K562 (cell line): ENCODE measurements around the gene AIPL1. TPM values are rescaled to one million over a fixed set of nuclear protein-coding genes. Genes with fewer than 3 reads are reported as not detected.

Source experiments
- ATAC-seq: fragments of 200-7000 bp; cut with Tn5 transposase; 3 replicates; pipeline ENCODE4 v1.9.1; 2020; ENCODE audit warnings: moderate library complexity
- BruUV-seq: library from RNA; stranded (reverse); fragments of 400-500 nt; replicated peaks from 2 replicates; lab custom pipeline; 2021; lab: Mats Ljungman, UMichigan
- CTCF ChIA-PET: fragments of 300-600 bp; formaldehyde crosslinking; extraction: SDS; loops from one replicate; lab custom pipeline; 2021; ENCODE audit warnings: low intra/inter-chr PET ratio; lab: Yijun Ruan, JAX
- POLR2A ChIA-PET: fragments of 300-600, 350-650 bp; sonication (Branson Sonifier 250); formaldehyde crosslinking; extraction: SDS; loops from one replicate; lab custom pipeline; 2021; ENCODE audit warnings: antibody characterized with exemption, inconsistent platforms; lab: Yijun Ruan, JAX
- DNase-seq, 4 experiments: peaks; one replicate each; pipeline versions ENCODE4 v3.0.0 to v3.0.0-alpha.2; 2011 to 2018; ENCODE audit warnings: low spot score in 3 of 4, mixed read lengths in 3 of 4; ENCODE audit errors: extremely low read depth in 1 of 4
- FAIRE-seq: peaks from 2 replicates; lab custom pipeline; 2011; peaks lifted over from hg19 to GRCh38; lab: Jason Lieb, UNC
- H2AFZ ChIP-seq: 2 replicates; pipeline ENCODE4 v1.6.0; 2011; ENCODE audit warnings: low read depth, low read length, control low read depth, inconsistent platforms
- H3K27ac ChIP-seq: fragments of 200-600 bp; 3 replicates; pipeline ENCODE4 v1.8.0; 2011; ENCODE audit warnings: low read depth, mild to moderate bottlenecking, control low read depth, inconsistent platforms, low read length, moderate library complexity, mixed read lengths; ENCODE audit errors: extremely low read depth
- H3K27me3 ChIP-seq, 2 experiments: fragments of 300-600 bp in 1 of 2; 2 replicates in 1 of 2; 3 replicates in 1 of 2; pipeline versions ENCODE4 v1.6.0 to v1.8.0; 2011; ENCODE audit warnings: inconsistent platforms in 2 of 2, low read length in 2 of 2, mild to moderate bottlenecking in 1 of 2, mixed read lengths in 1 of 2, moderate library complexity in 1 of 2; ENCODE audit not compliant: control insufficient read depth in 2 of 2, insufficient read depth in 2 of 2
- H3K36me3 ChIP-seq: fragments of 300-600 bp; 3 replicates; pipeline ENCODE4 v1.8.0; 2011; ENCODE audit warnings: mild to moderate bottlenecking, low read length, inconsistent platforms; ENCODE audit not compliant: control insufficient read depth, insufficient read depth
- H3K4me1 ChIP-seq, 2 experiments: fragments of 200-600 bp in 1 of 2; replicated peaks in 1 of 2; 2 replicates in 1 of 2; 3 replicates in 1 of 2; pipeline versions ENCODE4 v1.5.1 to v1.8.0; 2011; ENCODE audit warnings: inconsistent platforms in 2 of 2, low read length in 2 of 2, mild to moderate bottlenecking in 1 of 2, mixed read lengths in 1 of 2, moderate library complexity in 1 of 2; ENCODE audit not compliant: control insufficient read depth in 2 of 2, insufficient read depth in 2 of 2
- H3K4me2 ChIP-seq: 2 replicates; pipeline ENCODE4 v1.6.1; 2011; ENCODE audit warnings: low read length, control low read depth, inconsistent platforms, mixed read lengths; ENCODE audit not compliant: insufficient read depth
- H3K4me3 ChIP-seq: fragments of 200-600 bp; sonication (generic), shearing (Covaris generic); 2 replicates; pipeline ENCODE4 v1.5.1; 2016; ENCODE audit warnings: control low read depth, inconsistent platforms
- H3K79me2 ChIP-seq: fragments of 200-600 bp; 3 replicates; pipeline ENCODE4 v1.8.0; 2011; ENCODE audit warnings: low read length, inconsistent platforms; ENCODE audit not compliant: control insufficient read depth, insufficient read depth
- H3K9ac ChIP-seq, 2 experiments: 2 replicates each; pipeline versions ENCODE4 v1.6.0 to v1.6.1; 2011; ENCODE audit warnings: low read depth in 2 of 2, low read length in 2 of 2, control low read depth in 1 of 2, inconsistent platforms in 1 of 2, mild to moderate bottlenecking in 1 of 2, mixed read lengths in 1 of 2; ENCODE audit not compliant: insufficient read depth in 1 of 2
- H3K9me1 ChIP-seq: one replicate; pipeline ENCODE4 v1.6.0; 2011; ENCODE audit warnings: inconsistent platforms, mild to moderate bottlenecking, low read length, moderate library complexity; ENCODE audit not compliant: control insufficient read depth, insufficient read depth
- H3K9me3 ChIP-seq: replicated peaks from 2 replicates; pipeline ENCODE4 v1.5.1; 2011; ENCODE audit warnings: low read depth, low read length, inconsistent platforms; ENCODE audit not compliant: control insufficient read depth, insufficient read depth
- H4K20me1 ChIP-seq: replicated peaks from 2 replicates; pipeline ENCODE4 v1.6.1; 2011; ENCODE audit warnings: low read length, inconsistent platforms, mixed read lengths; ENCODE audit not compliant: control insufficient read depth, insufficient read depth
- CTCFL ChIP-seq: IDR thresholded peaks from 2 replicates; pipeline ENCODE4 v1.6.1; 2011; ENCODE audit warnings: borderline replicate concordance, low read depth, mild to moderate bottlenecking, moderate library complexity, low read length; ENCODE audit not compliant: insufficient read depth, poor library complexity, severe bottlenecking
- E4F1 ChIP-seq: fragments of 250-450 bp; sonication (Bioruptor Pico); IDR thresholded peaks from 2 replicates; pipeline ENCODE4 v1.5.0; 2021; ENCODE audit warnings: mild to moderate bottlenecking, borderline replicate concordance
- RBM17 ChIP-seq: fragments of 200-400 bp; formaldehyde crosslinking; IDR thresholded peaks from 2 replicates; pipeline ENCODE4 v1.6.1; 2017; ENCODE audit warnings: low read depth, mild to moderate bottlenecking, low read length, borderline replicate concordance
- ZNF239 ChIP-seq: fragments of 250-450 bp; sonication (Bioruptor Pico); IDR thresholded peaks from 2 replicates; pipeline ENCODE4 v1.4.0; 2020; ENCODE audit warnings: mild to moderate bottlenecking
- ZNF354B ChIP-seq: fragments of 250-450 bp; sonication (Bioruptor Pico); IDR thresholded peaks from 2 replicates; pipeline ENCODE4 v1.4.0; 2020
- ZNF408 ChIP-seq: fragments of 250-450 bp; sonication (Bioruptor Pico); IDR thresholded peaks from 2 replicates; pipeline ENCODE4 v1.4.0; 2020; ENCODE audit warnings: low read depth, mild to moderate bottlenecking, moderate library complexity
- ZNF830 ChIP-seq: fragments of 250-450 bp; sonication (Bioruptor Pico); IDR thresholded peaks from 2 replicates; pipeline ENCODE4 v1.5.0; 2021; ENCODE audit warnings: mild to moderate bottlenecking
- WGBS: fragments of 100-300 bp; shearing (Covaris generic); methylation state at CpG from one replicate; pipeline ENCODE4 v1.1.6; 2016; ENCODE audit warnings: low coverage, mixed read lengths; ENCODE audit not compliant: insufficient coverage; ENCODE audit errors: missing lambda C conversion rate; 5-methylcytosine and 5-hydroxymethylcytosine counted together
- in situ Hi-C: fragments of 300-500 bp; cut with MboI; formaldehyde crosslinking; loops from 4 replicates; pipeline ENCODE4 v1.15.0; 2018; ENCODE audit warnings: inconsistent platforms, mixed read lengths
- intact Hi-C: fragments of 100-400 bp; cut with micrococcal nuclease; formaldehyde crosslinking; loops from 2 replicates; pipeline ENCODE4 v1.14.2; 2022
- polyA plus RNA-seq, 8 experiments: library from polyadenylated mRNA; depleted of rRNA in 4 of 8; stranded (reverse) in 5 of 8; unstranded in 3 of 8; fragments of >200 nt; fragmentation: Nextera tagmentation in 2 of 8; fragmentation: Illumina TruSeq in 1 of 8; extraction: Ambion mirVana in 2 of 8; extraction: Trizol in 1 of 8; gene quantifications; 2 replicates each; pipeline versions ENCODE4 v1.2.1 to v1.2.3, GENCODE V29; 2011 to 2014; ENCODE audit warnings: inconsistent platforms in 1 of 8, missing spikeins in 1 of 8
- total RNA-seq, 7 experiments: library from RNA; depleted of rRNA in 6 of 7; stranded (reverse); fragments of >200 nt in 6 of 7; fragmentation: Illumina TruSeq in 2 of 7; extraction: Trizol in 2 of 7; gene quantifications; 2 replicates each; pipeline versions ENCODE4 v1.2.1 to v1.2.3, GENCODE V29; 2011 to 2021; ENCODE audit warnings: low replicate concordance in 1 of 7

Gene AIPL1
- total and polyA plus RNA-seq, 9 of the 15 experiments (the other 6 are each of a cell fraction or from before 2014, with no cell fraction given), result not detected

DNA sequence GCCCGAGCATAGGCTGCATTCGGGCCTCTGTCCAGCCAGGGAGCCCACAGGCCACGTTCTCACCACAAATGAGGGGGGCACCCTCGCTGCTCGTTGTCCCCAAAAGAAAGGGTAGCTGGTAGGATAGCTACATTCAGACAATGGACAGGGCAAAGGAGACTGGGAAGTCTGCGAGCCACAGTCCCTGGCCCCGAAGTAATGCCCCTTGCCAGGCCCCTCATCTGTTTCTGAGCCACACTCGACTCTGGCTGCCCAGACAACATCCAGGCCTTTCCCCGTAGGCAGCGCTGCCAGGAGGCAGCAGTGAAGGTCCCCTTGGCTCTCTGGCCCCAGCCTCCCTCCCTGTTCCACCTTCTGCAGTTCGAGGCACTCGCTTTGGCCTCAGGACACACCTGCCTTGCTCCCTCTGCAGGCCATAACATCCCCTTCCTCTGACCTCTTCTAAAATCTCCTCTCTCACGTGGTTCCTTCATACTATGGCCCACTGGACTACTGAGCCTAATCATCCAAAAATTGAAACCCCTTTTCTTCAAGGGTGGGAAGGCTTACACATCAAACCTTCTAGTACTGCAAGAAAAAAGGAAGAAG is 12.2 kb downstream of the AIPL1 start:
- POLR2A ChIA-PET, result interaction anchor here (0.7 kb wide), 1 partner anchor 1574 kb away, joined by 3 read pairs; no protein-coding TSS in a partner anchor
- H2AFZ ChIP-seq, result no peak overlapping the region
- no peak for FAIRE-seq
- peak; percentile 59 for ATAC-seq
- no peaks in the 10 kb centered on the region for H3K4me1 ChIP-seq
- intact Hi-C loops (loop anchor here (5.0 to 10.0 kb wide), 2 partner anchors 828 to 1175 kb away; no protein-coding TSS in a partner anchor), in situ Hi-C loops (loop anchor here (25.0 kb wide), 1 partner anchor 710 kb away; no protein-coding TSS in a partner anchor)
- H3K27me3 ChIP-seq, result peaks cover 2 to 31% of the 10 kb centered on the region in 2 experiments; a peak in 2 of 5 replicates
- no peak for TF ChIP-seq ZNF830 (CRISPR knock-in tag)
- TF ChIP-seq ZNF239 (CRISPR knock-in tag), result no peak
- TF ChIP-seq E4F1 (CRISPR knock-in tag), result no peak
- no peak for TF ChIP-seq ZNF354B (CRISPR knock-in tag)
- TF ChIP-seq RBM17, result no peak
- no peak for TF ChIP-seq CTCFL
- no peak for TF ChIP-seq ZNF408 (CRISPR knock-in tag)
- no peaks in the 10 kb centered on the region for H3K9me3 ChIP-seq
- 2% methylated on average over 9 of the region's 13 CpGs for WGBS
- no peak overlapping the region for H3K4me2 ChIP-seq
- no peak overlapping the region for H3K9ac ChIP-seq
- H3K79me2 ChIP-seq, result no peaks in the 10 kb centered on the region
- H3K27ac ChIP-seq, result no peak overlapping the region
- no peak for DNase-seq
- CTCF ChIA-PET, result interaction anchor here (1.1 to 1.4 kb wide), 3 partner anchors 830 to 835 kb away, joined by 3 to 5 read pairs (median 3); no protein-coding TSS in a partner anchor
- no TSS peak for BruUV-seq
- no peaks in the 10 kb centered on the region for H3K36me3 ChIP-seq
- no peaks in the 10 kb centered on the region; the same call in 1 of the 2 replicates for H4K20me1 ChIP-seq
- no peaks in the 10 kb centered on the region for H3K9me1 ChIP-seq
- no peak overlapping the region for H3K4me3 ChIP-seq
